Subcutaneous abdominal adipose tissue (tissue), 5 donors: ENCODE measurements around the gene CLSTN2.

Source experiments
- H3K27ac ChIP-seq: one replicate; pipeline ENCODE4 v1.7.0; 2013; ENCODE audit warnings: low read depth, mild to moderate bottlenecking, inconsistent platforms, low read length, moderate library complexity
- H3K27me3 ChIP-seq, 5 donors: one replicate each; pipeline ENCODE4 v1.7.0; 2013; ENCODE audit warnings: low read length in 5 of 5, inconsistent platforms in 1 of 5; ENCODE audit not compliant: control insufficient read depth in 5 of 5, insufficient read depth in 4 of 5
- H3K36me3 ChIP-seq, 5 donors: one replicate each; pipeline ENCODE4 v1.7.0; 2013; ENCODE audit warnings: low read length in 5 of 5; ENCODE audit not compliant: control insufficient read depth in 5 of 5, insufficient read depth in 5 of 5
- H3K4me1 ChIP-seq, 5 donors: one replicate each; pipeline ENCODE4 v1.7.0; 2013; ENCODE audit warnings: low read length in 5 of 5, mild to moderate bottlenecking in 3 of 5, moderate library complexity in 1 of 5; ENCODE audit not compliant: control insufficient read depth in 5 of 5, insufficient read depth in 5 of 5
- H3K4me3 ChIP-seq, 5 donors: one replicate each; pipeline ENCODE4 v1.7.0; 2013; ENCODE audit warnings: low read length in 5 of 5, low read depth in 1 of 5
- H3K9ac ChIP-seq, 5 donors: one replicate each; pipeline ENCODE4 v1.7.0; 2013; ENCODE audit warnings: low read length in 5 of 5, mild to moderate bottlenecking in 4 of 5, moderate library complexity in 3 of 5
- H3K9me3 ChIP-seq, 5 donors: one replicate each; pipeline ENCODE4 v1.7.0; 2013; ENCODE audit warnings: low read length in 5 of 5; ENCODE audit not compliant: control insufficient read depth in 5 of 5
- donor health status: healthy.
- donor health status: healthy.
- donor health status: healthy.
- donor health status: healthy.
- donor health status: healthy.

The CLSTN2 gene

GRCh38 chr3:140152851-140153639 lies 218.1 kb downstream of the CLSTN2 start:
- H3K4me1 ChIP-seq, result no peaks in the 10 kb centered on the region
- no peaks in the 10 kb centered on the region for H3K9me3 ChIP-seq
- H3K9ac ChIP-seq, result no peak overlapping the region
- no peaks in the 10 kb centered on the region for H3K27me3 ChIP-seq
- H3K36me3 ChIP-seq, result no peaks in the 10 kb centered on the region
- no peak overlapping the region for H3K4me3 ChIP-seq
- H3K27ac ChIP-seq, result no peak overlapping the region

GRCh38 chr3:140153736-140154135 lies 218.8 kb downstream of the CLSTN2 start:
- H3K36me3 ChIP-seq, result no peaks in the 10 kb centered on the region
- no peaks in the 10 kb centered on the region for H3K27me3 ChIP-seq
- no peak overlapping the region for H3K4me3 ChIP-seq
- no peak overlapping the region for H3K9ac ChIP-seq
- H3K9me3 ChIP-seq, result no peaks in the 10 kb centered on the region
- no peak overlapping the region for H3K27ac ChIP-seq
- H3K4me1 ChIP-seq, result no peaks in the 10 kb centered on the region

GRCh38 chr3:140157161-140157560 lies 222.2 kb downstream of the CLSTN2 start:
- Histone ChIP-seq H3K27ac (no peak overlapping the region), H3K4me1 (peaks cover 0 to 7% (median 0%) of the 10 kb centered on the region in 5 donors), H3K9me3 (no peaks in the 10 kb centered on the region), H3K36me3 (no peaks in the 10 kb centered on the region), H3K4me3 (no peak overlapping the region), H3K9ac (no peak overlapping the region), H3K27me3 (no peaks in the 10 kb centered on the region)

- H3K4me3 ChIP-seq, result no peak overlapping the region
- H3K9me3 ChIP-seq, result no peaks in the 10 kb centered on the region
- no peak overlapping the region for H3K27ac ChIP-seq
- H3K9ac ChIP-seq, result no peak overlapping the region
- no peaks in the 10 kb centered on the region for H3K27me3 ChIP-seq
- H3K36me3 ChIP-seq, result no peaks in the 10 kb centered on the region
- peaks cover 0 to 7% (median 0%) of the 10 kb centered on the region in 5 donors for H3K4me1 ChIP-seq
Observed at GRCh38 chr3:140159646-140160045, 224.7 kb downstream of the CLSTN2 start.

- no peak overlapping the region for H3K9ac ChIP-seq
- H3K4me1 ChIP-seq, result peaks cover 0 to 7% (median 0%) of the 10 kb centered on the region in 5 donors
- no peaks in the 10 kb centered on the region for H3K27me3 ChIP-seq
- no peak overlapping the region for H3K4me3 ChIP-seq
- H3K27ac ChIP-seq, result no peak overlapping the region
- H3K9me3 ChIP-seq, result no peaks in the 10 kb centered on the region
- no peaks in the 10 kb centered on the region for H3K36me3 ChIP-seq
Observed at GRCh38 chr3:140160553-140160952, 225.6 kb downstream of the CLSTN2 start.

- Histone ChIP-seq H3K27me3 (no peaks in the 10 kb centered on the region), H3K9ac (no peak overlapping the region), H3K9me3 (no peaks in the 10 kb centered on the region), H3K4me3 (no peak overlapping the region), H3K4me1 (peaks cover 0 to 14% (median 0%) of the 10 kb centered on the region in 5 donors), H3K36me3 (no peaks in the 10 kb centered on the region), H3K27ac (no peak overlapping the region)
Observed at GRCh38 chr3:140162551-140162950, 227.6 kb downstream of the CLSTN2 start.

GRCh38 chr3:140163159-140163763 lies 228.3 kb downstream of the CLSTN2 start:
- H3K4me3 ChIP-seq, result no peak overlapping the region
- H3K27ac ChIP-seq, result no peak overlapping the region
- no peaks in the 10 kb centered on the region for H3K27me3 ChIP-seq
- no peak overlapping the region for H3K9ac ChIP-seq
- H3K9me3 ChIP-seq, result no peaks in the 10 kb centered on the region
- peaks cover 0 to 15% (median 3%) of the 10 kb centered on the region in 5 donors for H3K4me1 ChIP-seq
- H3K36me3 ChIP-seq, result no peaks in the 10 kb centered on the region

- H3K27me3 ChIP-seq, result no peaks in the 10 kb centered on the region
Observed at GRCh38 chr3:140164156-140164555, 229.2 kb downstream of the CLSTN2 start.

GRCh38 chr3:140164922-140165590 lies 230.1 kb downstream of the CLSTN2 start:
- Histone ChIP-seq H3K9ac (no peak overlapping the region), H3K27me3 (no peaks in the 10 kb centered on the region), H3K9me3 (peaks cover 0 to 4% (median 0%) of the 10 kb centered on the region in 5 donors), H3K4me1 (peaks cover 0 to 15% (median 3%) of the 10 kb centered on the region in 5 donors), H3K36me3 (no peaks in the 10 kb centered on the region), H3K4me3 (no peak overlapping the region), H3K27ac (no peak overlapping the region)

More at GRCh38 chr3:140164156-140164555, 229.2 kb downstream of the CLSTN2 start:
- no peaks in the 10 kb centered on the region for H3K36me3 ChIP-seq
- peaks cover 0 to 15% (median 3%) of the 10 kb centered on the region in 5 donors for H3K4me1 ChIP-seq
- H3K9me3 ChIP-seq, result peaks cover 0 to 2% (median 0%) of the 10 kb centered on the region in 5 donors
- H3K27ac ChIP-seq, result no peak overlapping the region
- no peak overlapping the region for H3K9ac ChIP-seq
- no peak overlapping the region for H3K4me3 ChIP-seq

GRCh38 chr3:140165781-140166180 lies 230.8 kb downstream of the CLSTN2 start:
- peaks cover 0 to 15% (median 3%) of the 10 kb centered on the region in 5 donors for H3K4me1 ChIP-seq
- no peak overlapping the region for H3K9ac ChIP-seq
- H3K36me3 ChIP-seq, result no peaks in the 10 kb centered on the region
- no peak overlapping the region for H3K4me3 ChIP-seq
- no peaks in the 10 kb centered on the region for H3K27me3 ChIP-seq
- H3K27ac ChIP-seq, result no peak overlapping the region
- H3K9me3 ChIP-seq, result peaks cover 0 to 4% (median 0%) of the 10 kb centered on the region in 5 donors
